Common myeloid progenitor, CD34-positive (primary cell): ENCODE measurements around the gene CEP43.
A peak's percentile ranks its signal among the peaks of the same experiment; 100 is the strongest.

Experiments used
- CTCF ChIA-PET: fragments of 350-600 bp; sonication (Branson Sonifier 250); formaldehyde crosslinking; loops from one replicate; lab custom pipeline; 2021; ENCODE audit warnings: antibody characterized with exemption; lab: Charles Lee
- POLR2A ChIA-PET: fragments of 350-600 bp; sonication (Branson Sonifier 250); formaldehyde crosslinking; loops from one replicate; lab custom pipeline; 2021; ENCODE audit warnings: antibody characterized with exemption; lab: Charles Lee
- DNase-seq, 3 donors: peaks; one replicate each; pipeline versions ENCODE4 v3.0.0 to v3.0.0-alpha.2; 2013
- H3K27ac ChIP-seq, 2 experiments: 1 replicate in 1 of 2; 2 replicates in 1 of 2; pipeline ENCODE4 v1.7.0; 2013; ENCODE audit warnings: inconsistent platforms in 2 of 2, low read length in 2 of 2, mild to moderate bottlenecking in 2 of 2, low read depth in 1 of 2, moderate library complexity in 1 of 2; ENCODE audit not compliant: severe bottlenecking in 2 of 2, insufficient read depth in 1 of 2, poor library complexity in 1 of 2
- H3K27me3 ChIP-seq, 5 experiments: replicated peaks in 2 of 5; 1 replicate in 3 of 5; 2 replicates in 2 of 5; pipeline versions ENCODE4 v1.6.1 to v1.7.0; 2013; ENCODE audit warnings: low read length in 4 of 5, mild to moderate bottlenecking in 2 of 5, moderate library complexity in 2 of 5, inconsistent platforms in 1 of 5; ENCODE audit not compliant: insufficient read depth in 5 of 5, control insufficient read depth in 4 of 5
- H3K36me3 ChIP-seq, 4 experiments: 1 replicate in 2 of 4; 2 replicates in 2 of 4; pipeline versions ENCODE4 v1.6.1 to v1.7.0; 2013; ENCODE audit warnings: low read length in 3 of 4, control low read depth in 1 of 4, mild to moderate bottlenecking in 1 of 4; ENCODE audit not compliant: control insufficient read depth in 4 of 4, insufficient read depth in 4 of 4
- H3K4me1 ChIP-seq, 4 experiments: 1 replicate in 3 of 4; 2 replicates in 1 of 4; pipeline versions ENCODE4 v1.6.1 to v1.7.1; 2013; ENCODE audit warnings: low read length in 3 of 4, mild to moderate bottlenecking in 3 of 4, control low read depth in 1 of 4, inconsistent platforms in 1 of 4, moderate library complexity in 1 of 4; ENCODE audit not compliant: control insufficient read depth in 4 of 4, insufficient read depth in 4 of 4; ENCODE audit errors: control extremely low read depth in 1 of 4
- H3K4me3 ChIP-seq, 7 experiments: 1 replicate in 4 of 7; 2 replicates in 3 of 7; pipeline versions ENCODE4 v1.5.1 to v1.7.0; 2013; ENCODE audit warnings: mild to moderate bottlenecking in 7 of 7, low read length in 6 of 7, moderate library complexity in 6 of 7, inconsistent platforms in 2 of 7, low read depth in 2 of 7, control low read depth in 1 of 7; ENCODE audit not compliant: insufficient read depth in 4 of 7, control insufficient read depth in 1 of 7; ENCODE audit errors: extremely low read depth in 1 of 7
- H3K9me3 ChIP-seq, 5 experiments: 1 replicate in 4 of 5; 2 replicates in 1 of 5; pipeline versions ENCODE4 v1.6.1 to v1.7.1; 2013; ENCODE audit warnings: low read length in 4 of 5, mild to moderate bottlenecking in 2 of 5, inconsistent platforms in 1 of 5, low read depth in 1 of 5, moderate library complexity in 1 of 5; ENCODE audit not compliant: control insufficient read depth in 4 of 5, insufficient read depth in 2 of 5; ENCODE audit errors: control extremely low read depth in 1 of 5
- WGBS: methylation state at CpG from one replicate; pipeline ENCODE4 v1.1.5; 2013; ENCODE audit not compliant: insufficient coverage; 5-methylcytosine and 5-hydroxymethylcytosine counted together

Gene CEP43

GRCh38 chr6:166966268-166966667 lies 32.9 kb upstream of the CEP43 start:
- 100% methylated on average over 1 of the region's 2 CpGs for WGBS
- no peaks in the 10 kb centered on the region for H3K36me3 ChIP-seq
- H3K4me1 ChIP-seq, result peaks cover 11 to 21% (median 19%) of the 10 kb centered on the region in 4 experiments
- ChIA-PET POLR2A (no interaction called here), CTCF (no interaction called here)
- no peak overlapping the region for H3K27ac ChIP-seq
- H3K4me3 ChIP-seq, result no peak overlapping the region
- peaks cover 0 to 12% (median 3%) of the 10 kb centered on the region in 5 experiments for H3K9me3 ChIP-seq
- peaks cover 0 to 33% (median 0%) of the 10 kb centered on the region in 5 experiments for H3K27me3 ChIP-seq
- no peak for DNase-seq

GRCh38 chr6:166969390-166970002 lies 29.7 kb upstream of the CEP43 start:
- CTCF ChIA-PET, result interaction anchor here (1.1 to 2.6 kb wide), 4 partner anchors 9 to 20 kb away, joined by 3 to 10 read pairs (median 3); no protein-coding TSS in a partner anchor
- DNase-seq, result peak; percentile 45 to 86 (median 68)
- peaks cover 0 to 21% (median 0%) of the 10 kb centered on the region in 4 experiments for H3K36me3 ChIP-seq
- H3K27me3 ChIP-seq, result peaks cover 0 to 56% (median 0%) of the 10 kb centered on the region in 5 experiments
- POLR2A ChIA-PET, result interaction anchor here (1.4 kb wide), 1 partner anchor 10 kb away, joined by 3 read pairs; no protein-coding TSS in a partner anchor
- 8% methylated on average over 8 of the region's 8 CpGs for WGBS
- peak overlapping the region in 3 of 7 experiments; percentile 3 to 38 (median 34) for H3K4me3 ChIP-seq
- H3K4me1 ChIP-seq, result peaks cover 11 to 27% (median 19%) of the 10 kb centered on the region in 4 experiments
- no peak overlapping the region for H3K27ac ChIP-seq
- peaks cover 0 to 12% (median 3%) of the 10 kb centered on the region in 5 experiments for H3K9me3 ChIP-seq

GRCh38 chr6:166970091-166970490 lies 29.1 kb upstream of the CEP43 start:
- DNase-seq, result peak in 2 of 3 donors; percentile 29 to 62
- H3K4me3 ChIP-seq, result peak overlapping the region in 2 of 7 experiments; percentile 34 to 38
- POLR2A ChIA-PET, result no interaction called here
- peaks cover 0 to 60% (median 0%) of the 10 kb centered on the region in 5 experiments for H3K27me3 ChIP-seq
- no peak overlapping the region for H3K27ac ChIP-seq
- CTCF ChIA-PET, result interaction anchor here (0.9 to 2.6 kb wide), 5 partner anchors 10 to 18 kb away, joined by 3 to 10 read pairs (median 3); no protein-coding TSS in a partner anchor
- H3K4me1 ChIP-seq, result peaks cover 11 to 27% (median 19%) of the 10 kb centered on the region in 4 experiments
- peaks cover 0 to 27% (median 0%) of the 10 kb centered on the region in 4 experiments for H3K36me3 ChIP-seq
- peaks cover 0 to 12% (median 3%) of the 10 kb centered on the region in 5 experiments for H3K9me3 ChIP-seq

GRCh38 chr6:166970776-166971175 lies 28.4 kb upstream of the CEP43 start:
- H3K27me3 ChIP-seq, result peaks cover 0 to 61% (median 0%) of the 10 kb centered on the region in 5 experiments
- H3K4me1 ChIP-seq, result peaks cover 11 to 27% (median 19%) of the 10 kb centered on the region in 4 experiments
- H3K27ac ChIP-seq, result no peak overlapping the region
- POLR2A ChIA-PET, result no interaction called here
- no peak overlapping the region for H3K4me3 ChIP-seq
- WGBS, result 95% methylated on average over 14 of the region's 17 CpGs
- CTCF ChIA-PET, result interaction anchor here (0.9 to 2.6 kb wide), 7 partner anchors 9 to 19 kb away, joined by 3 to 10 read pairs (median 5); no protein-coding TSS in a partner anchor
- H3K9me3 ChIP-seq, result peaks cover 0 to 12% (median 3%) of the 10 kb centered on the region in 5 experiments
- no peak for DNase-seq
- peaks cover 0 to 30% (median 0%) of the 10 kb centered on the region in 4 experiments for H3K36me3 ChIP-seq

GRCh38 chr6:166971271-166971670 lies 27.9 kb upstream of the CEP43 start:
- no peak for DNase-seq
- ChIA-PET POLR2A (no interaction called here), CTCF (interaction anchor here (0.7 to 1.6 kb wide), 6 partner anchors 8 to 18 kb away, joined by 3 to 9 read pairs (median 4); no protein-coding TSS in a partner anchor)
- Histone ChIP-seq H3K27me3 (peaks cover 0 to 56% (median 0%) of the 10 kb centered on the region in 5 experiments), H3K9me3 (peaks cover 0 to 11% (median 3%) of the 10 kb centered on the region in 5 experiments), H3K4me3 (no peak overlapping the region), H3K4me1 (peaks cover 11 to 27% (median 19%) of the 10 kb centered on the region in 4 experiments), H3K27ac (no peak overlapping the region), H3K36me3 (peaks cover 0 to 31% (median 0%) of the 10 kb centered on the region in 4 experiments)
- 91% methylated on average over 6 of the region's 8 CpGs for WGBS

GRCh38 chr6:166972101-166972500 lies 27.1 kb upstream of the CEP43 start:
- POLR2A ChIA-PET, result no interaction called here

More at GRCh38 chr6:166972101-166972500, 27.1 kb upstream of the CEP43 start:
- no peak for DNase-seq
- peaks cover 11 to 27% (median 19%) of the 10 kb centered on the region in 4 experiments for H3K4me1 ChIP-seq
- peaks cover 0 to 51% (median 0%) of the 10 kb centered on the region in 5 experiments for H3K27me3 ChIP-seq
- no peak overlapping the region for H3K27ac ChIP-seq
- CTCF ChIA-PET, result interaction anchor here (0.7 to 1.4 kb wide), 4 partner anchors 10 to 18 kb away, joined by 3 to 9 read pairs (median 4); no protein-coding TSS in a partner anchor
- H3K4me3 ChIP-seq, result no peak overlapping the region
- WGBS, result 100% methylated on average over 2 of the region's 2 CpGs
- peaks cover 0 to 36% (median 0%) of the 10 kb centered on the region in 4 experiments for H3K36me3 ChIP-seq
- H3K9me3 ChIP-seq, result peaks cover 0 to 5% (median 3%) of the 10 kb centered on the region in 5 experiments
